HG03045 (cell line): ENCODE data around the gene WAPL.

ENCODE experiments used
- ATAC-seq: cut with Tn5 transposase; IDR thresholded peaks from one replicate; pipeline ENCODE4 v1.9.1; 2021; ENCODE audit warnings: mild to moderate bottlenecking, moderate library complexity; ENCODE audit not compliant: unreplicated experiment

Gene WAPL

DNA sequence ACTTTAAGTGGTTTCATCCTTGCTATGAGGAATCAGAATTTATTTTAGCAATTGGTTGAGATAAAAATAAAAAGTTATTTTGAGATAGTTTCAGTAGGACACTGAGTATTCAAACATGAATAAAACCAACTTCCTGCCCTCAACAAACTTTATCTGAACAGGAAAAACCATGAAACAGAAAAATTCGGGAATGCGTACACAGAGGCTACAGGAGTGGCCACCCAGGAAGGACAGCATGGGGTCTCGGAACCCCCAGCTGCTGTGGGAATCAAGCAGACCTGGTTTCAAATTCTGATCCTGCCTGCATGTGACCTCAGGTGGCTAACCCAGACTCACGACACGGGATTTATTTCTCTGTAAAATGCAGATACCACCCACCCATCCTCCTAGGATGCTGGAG is 106.0 kb downstream of the WAPL start:
- ATAC-seq: no peak

- no peak for ATAC-seq
Measured at GRCh38 chr10:86415116-86415515, 106.5 kb downstream of the WAPL start.

DNA sequence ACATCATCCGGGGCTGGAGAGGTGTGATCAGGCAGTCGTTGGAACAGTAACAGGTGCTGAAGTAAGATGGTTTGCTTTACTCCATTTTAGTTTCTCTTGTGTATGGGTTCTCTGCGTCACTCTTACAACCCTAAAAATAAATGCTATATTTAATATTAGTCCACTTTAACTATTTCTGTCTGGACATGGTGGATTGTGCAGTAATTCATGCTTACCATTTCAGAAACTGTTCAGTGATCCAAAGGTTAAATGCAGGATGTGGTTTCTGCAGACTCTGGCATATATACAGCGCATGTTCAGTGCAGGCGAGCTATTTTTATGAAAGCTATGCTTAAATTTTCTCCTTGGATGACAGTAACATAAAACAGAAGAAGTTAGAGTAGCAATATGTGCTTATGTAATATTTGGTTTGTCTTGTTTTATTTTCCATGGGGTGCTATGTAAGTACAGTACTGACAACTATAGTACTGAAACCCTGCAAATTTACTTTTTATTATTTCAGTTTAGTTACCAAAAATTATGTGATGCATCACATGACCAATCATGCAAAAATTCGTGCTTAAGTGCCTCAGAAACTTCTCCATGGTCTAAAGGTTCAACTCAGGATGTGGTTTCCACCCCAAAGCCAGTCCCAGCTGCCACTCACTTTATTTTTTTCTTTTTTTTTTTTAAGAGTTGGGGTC is 108.4 kb downstream of the WAPL start:
- ATAC-seq: peak; percentile 59

DNA sequence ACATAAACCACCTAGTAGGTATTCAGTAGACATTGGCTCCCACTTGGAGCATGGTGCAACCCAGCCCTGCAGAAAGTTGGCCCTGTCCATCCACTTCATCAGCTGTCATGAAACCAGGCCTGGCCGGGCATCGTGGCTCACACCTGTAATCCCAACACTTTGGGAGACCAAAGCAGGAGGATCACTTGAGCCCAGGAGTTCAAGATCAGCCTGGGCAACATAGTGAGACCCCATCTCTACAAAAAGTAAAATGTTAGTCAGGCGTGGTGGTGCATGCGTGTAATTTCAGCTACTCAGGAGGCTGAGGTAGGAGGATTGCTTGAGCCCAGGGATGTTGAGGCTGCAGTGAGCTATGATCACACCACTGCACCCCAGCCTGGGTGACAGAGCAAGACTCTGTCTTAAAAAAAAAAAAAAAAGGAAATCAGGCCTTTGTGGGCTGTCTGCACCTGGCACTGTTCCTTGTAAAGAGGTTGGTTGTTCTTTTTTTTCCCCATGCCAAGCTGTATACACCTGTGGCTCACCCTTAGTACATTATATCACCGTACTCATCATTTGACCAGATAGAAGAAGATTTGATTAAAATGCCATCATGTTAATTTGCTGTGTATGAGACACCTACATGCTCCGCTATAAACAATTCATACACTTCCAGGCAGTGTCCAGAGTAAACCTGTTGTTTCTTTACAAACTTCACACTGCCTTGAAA is 109.6 kb downstream of the WAPL start:
- ATAC-seq: peak; percentile 18

DNA sequence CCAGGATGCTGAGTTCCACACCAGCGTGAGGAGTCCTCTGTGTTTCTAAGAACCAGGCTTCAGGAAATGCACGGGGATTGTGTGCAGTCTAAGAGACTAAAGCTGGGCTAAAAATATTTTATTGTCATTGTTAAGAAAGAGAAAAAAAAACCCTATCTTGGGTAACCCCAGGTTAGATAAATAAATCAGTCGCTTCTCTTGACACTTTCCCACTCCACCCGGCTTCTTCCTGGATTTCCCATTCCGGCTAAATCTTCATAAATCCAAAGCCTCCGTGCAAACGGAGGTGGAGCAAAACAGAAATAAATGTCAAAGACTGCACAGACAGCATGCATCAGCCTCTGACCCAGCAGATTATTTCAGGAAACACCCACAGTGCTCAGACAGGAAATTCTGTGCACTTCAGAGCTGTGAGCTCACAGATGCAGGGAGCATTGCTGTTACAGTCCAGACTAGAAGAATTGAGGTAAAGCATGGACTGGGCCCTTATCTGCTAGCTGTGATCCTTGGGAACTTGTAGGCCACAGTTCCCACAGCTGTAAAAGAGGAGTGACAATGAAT is 110.2 kb downstream of the WAPL start:
- peak; percentile 42 for ATAC-seq

DNA sequence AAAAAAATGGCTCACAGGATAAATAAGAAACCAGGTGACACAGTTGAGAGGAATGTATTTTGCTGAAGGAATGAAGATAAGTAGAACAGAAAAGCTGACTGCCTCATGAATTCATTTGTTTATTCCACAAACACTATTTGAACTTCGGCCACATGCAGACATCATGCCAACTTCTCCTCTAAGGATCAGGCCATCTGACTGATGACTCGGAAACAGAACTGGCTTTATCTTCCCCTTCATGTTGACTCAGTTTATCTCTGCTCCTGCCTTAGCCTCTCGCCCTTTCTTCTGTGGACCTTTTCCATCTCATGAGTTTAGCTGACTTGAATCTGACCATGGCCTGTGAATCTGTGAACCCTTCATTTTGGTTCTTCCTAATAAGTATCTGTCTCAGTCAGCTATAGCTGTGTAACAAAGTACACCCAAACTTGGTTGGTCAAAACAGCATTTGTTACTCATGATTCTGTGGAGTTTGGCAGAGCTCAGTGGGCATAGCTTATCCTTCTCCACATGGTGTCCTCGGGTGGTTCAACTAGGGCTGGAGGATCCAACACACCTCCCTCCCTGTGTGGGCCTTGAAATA is 111.0 kb downstream of the WAPL start:
- ATAC-seq: no peak

DNA sequence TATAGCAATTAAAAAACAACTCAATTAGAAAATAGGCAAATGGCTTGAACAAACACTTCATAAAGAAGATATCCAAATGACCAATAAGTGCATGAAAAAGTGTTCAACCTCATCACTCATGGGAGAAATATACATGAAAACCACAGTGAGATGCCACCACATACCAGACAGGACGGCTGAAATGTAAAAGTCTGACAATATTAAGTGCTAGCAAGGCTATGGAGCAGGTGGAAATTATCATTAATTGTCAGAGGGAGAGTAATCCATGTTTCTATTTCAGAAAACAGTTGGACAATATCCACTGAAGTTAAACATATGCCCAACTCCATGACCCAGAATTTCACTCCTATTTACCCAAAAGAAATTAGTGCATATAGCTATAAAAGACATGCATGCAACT is 112.4 kb downstream of the WAPL start:
- ATAC-seq: no peak

DNA sequence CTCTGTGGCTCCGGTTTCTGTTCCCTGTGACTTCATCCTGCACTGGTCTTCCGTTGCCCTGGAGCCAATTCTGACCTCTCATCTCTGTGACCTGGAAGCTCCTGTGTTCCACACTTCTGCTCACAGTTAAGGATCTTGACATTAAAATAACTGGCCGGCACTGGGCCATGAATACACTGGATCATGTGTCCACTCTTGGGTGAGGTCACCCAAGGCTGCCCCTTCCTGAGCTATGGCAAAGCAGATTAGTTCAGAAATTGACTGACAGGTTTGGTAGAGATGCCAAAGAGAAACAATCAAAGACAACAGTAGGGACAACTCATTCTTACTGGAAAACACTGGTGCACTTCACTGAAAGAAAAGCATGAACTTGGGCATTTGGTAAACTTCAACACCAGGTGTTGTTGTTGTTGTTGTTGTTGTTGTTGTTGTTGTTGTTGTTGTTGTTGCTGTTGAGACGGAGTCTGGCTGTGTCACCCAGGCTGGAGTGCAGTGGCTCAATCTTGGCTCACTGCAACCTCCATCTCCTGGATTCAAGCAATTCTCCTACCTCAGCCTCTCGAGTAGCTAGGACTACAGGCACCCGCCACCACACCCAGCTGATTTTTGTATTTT is 118.3 kb downstream of the WAPL start:
- ATAC-seq: no peak

- no peak for ATAC-seq
Measured at GRCh38 chr10:86402283-86402941, 119.2 kb downstream of the WAPL start.

DNA sequence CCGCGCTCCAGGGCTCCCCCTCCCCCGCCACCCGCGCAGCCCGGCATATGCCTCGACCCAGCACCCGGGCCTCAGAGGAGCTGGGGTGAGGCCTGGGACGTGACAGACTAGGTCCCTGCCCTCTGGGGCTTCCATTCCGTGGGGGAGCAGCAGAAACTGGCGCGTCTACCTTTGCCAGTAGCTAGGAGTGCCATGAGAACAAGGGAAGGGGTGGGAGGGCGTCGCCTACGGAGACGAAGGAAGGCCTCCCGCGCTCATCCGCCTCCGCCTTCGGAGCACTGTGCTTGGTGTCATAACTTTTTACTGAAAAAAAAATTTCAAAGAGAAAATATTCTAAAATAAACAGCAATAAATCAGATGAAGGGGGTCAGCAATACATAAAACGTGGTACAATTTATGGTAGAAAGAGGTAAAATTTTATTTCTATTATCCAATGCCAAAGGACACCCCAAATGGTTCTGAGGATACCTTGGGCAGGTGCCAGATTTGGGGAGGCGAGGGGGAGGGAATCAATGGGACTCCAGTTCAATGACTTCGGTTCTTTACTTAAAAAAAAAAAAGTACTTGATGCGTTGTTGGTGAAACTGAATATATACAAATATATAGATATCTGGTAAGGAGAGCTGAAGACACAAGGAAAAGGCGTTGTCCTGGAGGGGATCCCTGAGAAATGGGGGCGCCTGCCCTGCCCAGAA is 119.9 kb downstream of the WAPL start:
- ATAC-seq: no peak

DNA sequence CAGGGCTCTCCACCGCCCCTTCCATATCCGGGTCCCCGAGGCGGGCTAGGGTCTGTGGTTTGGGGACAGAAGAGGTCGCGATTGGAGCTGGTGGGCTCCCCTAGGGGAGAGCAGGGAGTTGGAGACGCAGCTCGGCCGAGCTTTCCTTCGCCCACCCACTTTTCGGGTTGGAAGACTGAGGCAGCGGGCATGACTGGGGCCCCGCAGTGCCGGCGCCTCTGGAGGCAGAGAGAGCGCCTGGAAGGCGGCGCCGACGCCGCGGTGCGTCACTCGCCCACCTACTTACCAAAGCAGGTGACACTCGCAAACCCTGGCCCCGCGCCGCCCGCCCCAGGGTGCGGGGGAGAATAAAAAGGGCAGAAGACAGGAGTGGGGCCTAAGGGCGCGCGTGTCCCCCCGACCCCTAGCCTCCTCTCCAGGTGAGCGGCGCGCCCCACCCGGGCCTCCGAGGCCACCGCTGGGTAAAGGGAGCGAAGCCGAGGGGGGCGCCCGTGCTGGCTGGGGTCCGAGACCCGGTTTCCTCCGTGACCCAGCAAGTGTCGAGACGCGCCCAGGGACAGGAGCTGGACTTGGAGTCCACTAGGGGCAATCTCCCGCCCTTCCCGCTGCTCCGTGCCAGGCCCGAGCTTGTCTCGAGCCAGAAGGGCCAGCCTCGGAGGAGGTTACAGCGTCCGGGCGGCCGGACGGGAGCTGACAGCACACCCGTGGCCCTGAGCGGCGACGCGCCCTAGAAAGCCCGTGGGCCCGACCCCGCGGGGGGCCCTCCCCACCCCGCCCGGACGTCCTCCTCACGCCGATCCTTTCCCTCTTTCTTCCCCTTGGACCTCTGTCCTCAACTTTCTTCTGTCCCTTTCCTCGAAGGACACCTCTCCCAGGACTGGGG is 120.6 kb downstream of the WAPL start:
- peak; percentile 43 for ATAC-seq

- peak; percentile 88 for ATAC-seq
Measured at GRCh38 chr10:86399879-86400704, 121.5 kb downstream of the WAPL start.

GRCh38 chr10:86399514-86399878 is 122.1 kb downstream of the WAPL start:
- ATAC-seq: no peak

DNA sequence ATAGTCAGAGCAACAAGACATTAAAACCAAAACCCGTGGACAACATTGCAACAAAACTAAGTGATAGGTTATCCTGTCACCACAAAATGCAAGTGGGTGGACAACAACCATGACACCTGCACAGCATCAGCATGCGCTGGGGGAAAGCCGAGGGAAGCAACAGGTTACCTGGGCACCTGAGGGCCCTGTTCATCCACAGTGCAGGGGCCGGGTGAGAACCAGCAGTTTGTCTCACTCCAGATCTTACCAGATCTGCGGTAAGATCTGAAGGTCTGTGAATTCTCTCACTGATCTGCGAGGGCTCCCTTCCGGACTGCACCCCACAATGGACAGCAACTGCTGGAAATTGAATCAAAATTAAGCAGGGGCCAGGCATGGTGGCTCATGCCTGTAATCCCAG is 124.5 kb downstream of the WAPL start:
- ATAC-seq: no peak

DNA sequence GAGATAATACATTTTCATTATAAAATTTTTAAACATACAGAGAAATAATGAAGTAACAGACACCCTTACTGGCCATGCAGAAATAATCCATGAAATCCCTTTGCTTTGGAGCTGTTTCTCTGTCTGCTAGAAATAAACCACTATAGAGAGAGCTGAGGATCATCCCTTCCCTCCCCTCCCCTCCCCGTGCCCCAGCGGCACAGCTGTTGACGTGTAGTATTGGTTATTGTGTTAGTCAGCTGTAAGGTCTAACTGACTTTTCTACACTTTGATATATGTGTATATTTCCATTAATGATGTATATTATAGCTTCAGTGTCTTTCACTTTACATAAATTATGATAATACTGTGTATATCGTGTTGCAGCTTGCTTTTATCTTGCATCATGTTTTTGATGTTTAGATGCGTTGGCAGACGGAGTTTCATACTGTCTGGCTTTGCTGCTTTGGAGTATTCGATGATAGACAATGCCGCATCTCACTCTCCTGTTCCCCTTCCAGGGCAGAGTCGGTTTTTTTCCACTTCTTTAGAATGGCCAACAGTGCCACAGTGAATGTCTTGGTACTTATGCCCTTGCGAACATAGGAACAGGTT is 127.6 kb downstream of the WAPL start:
- ATAC-seq: no peak

GRCh38 chr10:86393362-86393761 is 128.2 kb downstream of the WAPL start:
- no peak for ATAC-seq

DNA sequence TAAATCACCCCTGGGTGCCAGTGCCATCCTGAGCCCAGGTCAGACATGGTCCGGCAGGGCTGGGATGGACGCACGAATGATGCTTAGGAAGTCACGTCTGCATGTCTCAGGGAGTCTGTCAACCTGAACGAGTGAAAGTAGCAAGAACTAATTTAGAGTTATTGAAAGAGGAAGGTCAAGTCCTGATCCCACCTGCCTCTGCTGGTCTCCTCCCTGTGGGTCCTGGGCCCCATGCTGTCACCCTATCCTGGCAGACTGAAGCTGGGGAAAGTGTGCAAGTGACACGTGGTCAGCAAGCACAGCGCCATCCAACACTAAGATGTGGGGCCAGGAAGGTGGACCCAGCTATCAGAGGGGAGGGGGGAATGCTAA is 128.9 kb downstream of the WAPL start:
- peak; percentile 41 for ATAC-seq

DNA sequence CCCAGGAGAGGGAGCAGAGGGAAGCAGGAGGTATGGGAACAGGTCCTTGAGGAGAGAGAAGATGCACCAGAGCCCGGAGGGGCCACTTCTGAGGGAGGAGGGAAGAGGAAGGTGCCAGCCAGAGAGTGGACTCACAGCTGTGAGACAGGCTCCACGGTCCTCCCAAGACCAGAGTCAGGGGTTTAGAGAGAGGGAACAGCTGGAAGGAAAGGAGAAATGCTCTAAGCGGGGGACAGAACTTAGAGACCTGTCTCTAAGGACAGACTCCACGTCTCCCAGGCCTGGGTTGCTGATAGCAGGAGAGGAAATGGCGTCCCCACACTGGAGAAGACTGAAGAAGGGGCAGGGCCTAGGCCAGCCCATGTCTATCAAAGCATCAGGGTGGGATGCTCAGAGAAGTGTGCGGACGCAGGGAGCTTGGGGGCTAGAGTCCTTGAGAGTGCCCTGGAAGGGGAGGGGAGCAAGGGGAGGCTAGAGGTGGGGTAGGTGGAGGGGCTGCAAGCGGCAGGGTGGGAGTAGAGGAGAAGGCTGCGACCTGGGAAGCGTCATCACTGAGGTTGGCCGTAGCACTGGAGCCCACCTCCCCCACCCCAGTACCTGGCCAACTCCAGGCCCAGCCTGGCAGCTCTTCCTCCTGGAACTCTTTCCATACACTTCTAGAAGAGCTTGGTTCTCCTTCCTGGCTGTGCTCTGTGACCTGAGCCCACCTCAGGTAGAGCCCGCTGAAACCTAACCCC is 129.4 kb downstream of the WAPL start:
- ATAC-seq: peak; percentile 8
